Hematopoietic multipotent progenitor cell treated with erythropoietin and hydrocortisone succinate and interleukin-3 and kit ligand, for 17 days (in vitro differentiated cells): Measurements from ENCODE around the gene CDK17.
"Not testable (repeated sequence)": the region's sequence is repeated elsewhere in the genome, so short reads cannot be mapped to it uniquely, and the experiment has no call there.

Experiments used
- DNase-seq: peaks from one replicate; pipeline ENCODE4 v3.0.0-alpha.2; 2015; ENCODE audit warnings: low spot score

Gene CDK17

DNA sequence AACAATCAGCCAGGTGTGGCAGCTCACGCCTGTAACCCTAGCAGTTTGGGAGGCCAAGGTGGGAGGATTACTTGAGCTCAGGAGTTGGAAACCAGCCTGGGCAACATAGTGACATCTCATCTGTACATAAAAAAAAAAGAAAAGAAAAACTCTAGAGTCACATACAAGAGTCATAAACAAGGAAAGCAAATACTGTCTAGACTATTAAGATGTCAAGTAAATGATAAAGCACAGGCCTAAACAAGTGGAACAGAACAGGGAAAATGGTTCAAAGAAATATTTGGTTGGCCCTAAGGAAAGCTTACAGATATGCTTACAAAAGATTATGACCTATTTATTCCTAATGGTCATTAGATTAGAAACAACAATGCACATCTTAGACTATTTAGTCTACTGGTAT lies 12.3 kb downstream of the CDK17 start:
- no peak for DNase-seq

DNA sequence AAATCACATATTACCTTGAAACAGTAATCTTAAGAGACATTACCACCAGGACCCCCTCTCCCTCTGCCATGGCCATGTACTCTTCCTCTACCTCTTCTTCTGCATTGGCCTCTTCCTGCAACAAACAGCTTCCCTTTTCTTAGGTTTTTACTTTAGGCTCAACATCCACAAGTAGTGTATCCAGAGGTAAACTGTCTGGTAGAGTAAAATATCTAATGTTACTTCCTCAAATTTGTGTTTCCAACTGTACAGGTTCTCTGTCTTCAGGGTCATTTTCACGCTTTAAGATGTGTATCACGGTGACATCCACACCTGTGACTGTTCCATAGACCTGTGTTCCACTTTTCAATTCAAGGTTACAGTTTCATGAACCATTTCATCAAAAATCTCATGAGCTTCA lies 13.4 kb downstream of the CDK17 start:
- DNase-seq, result no peak

GRCh38 chr12:96383991-96384390 lies 16.2 kb downstream of the CDK17 start:
- DNase-seq, result no peak

- no peak for DNase-seq
Measured at GRCh38 chr12:96383371-96383770, 16.9 kb downstream of the CDK17 start.

DNA sequence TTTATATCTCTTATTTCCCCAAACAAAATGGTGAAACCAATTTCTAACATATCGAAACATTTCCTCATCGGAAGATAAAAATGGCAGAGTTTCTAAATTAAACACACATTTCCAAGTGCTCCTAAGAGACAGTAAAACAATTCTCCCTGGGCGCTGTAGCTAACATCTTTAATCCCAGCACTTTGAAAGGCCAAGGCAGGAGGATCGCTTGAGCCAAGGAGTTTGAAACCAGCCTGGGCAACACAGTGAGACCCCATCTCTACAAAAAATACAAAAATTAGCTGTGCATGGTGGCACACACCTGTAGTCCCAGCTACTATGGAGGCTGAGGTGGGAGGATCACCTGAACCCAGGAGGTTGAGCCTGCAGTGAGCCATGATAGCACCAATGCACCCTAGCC lies 20.5 kb downstream of the CDK17 start:
- DNase-seq, result not testable (repeated sequence)

- DNase-seq, result no peak
Measured at GRCh38 chr12:96378319-96378718, 21.9 kb downstream of the CDK17 start.

GRCh38 chr12:96376865-96377264 lies 23.4 kb downstream of the CDK17 start:
- no peak for DNase-seq

DNA sequence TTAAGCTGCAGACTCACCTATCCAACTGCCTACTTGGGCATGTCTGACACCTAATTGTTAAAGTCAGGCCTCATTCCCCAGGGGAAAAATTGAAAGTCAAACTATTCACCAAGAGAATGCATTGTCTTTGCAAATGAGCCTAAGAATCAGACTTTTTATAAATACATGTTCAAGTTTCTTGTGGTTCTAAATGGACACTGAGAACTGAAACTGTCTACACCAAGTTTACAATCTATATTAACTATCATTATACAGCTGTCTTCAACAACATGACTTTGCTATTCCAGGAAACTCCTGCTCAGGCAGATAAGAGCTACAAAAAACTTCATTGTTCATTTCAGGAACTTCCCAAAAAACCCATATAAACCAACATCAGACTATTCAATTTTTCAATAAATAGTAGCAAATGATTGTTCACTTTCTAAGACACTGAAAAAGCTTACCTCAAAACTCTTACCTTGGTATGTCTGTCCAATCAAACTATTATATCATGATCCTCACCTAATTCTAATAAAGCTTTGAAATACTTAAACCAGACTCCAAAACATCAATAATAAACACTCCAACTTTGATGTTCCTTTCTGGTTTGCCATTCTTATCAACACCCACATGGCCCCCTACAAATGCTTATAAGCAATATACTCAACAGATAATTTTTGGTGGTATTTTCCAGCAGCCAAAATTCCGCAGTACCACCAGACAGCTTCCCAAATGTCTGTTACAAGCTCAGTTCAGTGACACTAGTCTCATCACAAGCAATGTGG lies 24.2 kb downstream of the CDK17 start:
- peak; percentile 65 for DNase-seq

DNA sequence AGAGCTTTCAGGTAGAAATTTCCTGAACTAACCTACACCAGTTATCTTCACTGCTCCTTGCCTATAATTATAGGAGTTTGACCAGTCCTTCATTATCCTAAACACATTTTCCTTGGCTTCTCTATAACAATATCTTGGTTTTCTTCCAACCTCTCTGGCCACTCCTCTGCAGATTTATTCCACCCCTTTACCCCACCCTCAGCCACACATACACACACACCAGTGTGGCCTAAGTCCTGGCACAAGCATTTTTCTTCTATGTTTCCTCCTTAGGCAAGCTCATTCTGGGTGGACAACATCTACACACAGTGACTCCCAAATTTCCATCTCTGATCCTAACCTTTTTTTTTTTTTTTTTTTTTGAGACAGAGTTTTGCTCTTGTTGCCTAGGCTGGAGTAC lies 25.1 kb downstream of the CDK17 start:
- DNase-seq, result peak; percentile 45

GRCh38 chr12:96371790-96372699 lies 28.2 kb downstream of the CDK17 start:
- no peak for DNase-seq

DNA sequence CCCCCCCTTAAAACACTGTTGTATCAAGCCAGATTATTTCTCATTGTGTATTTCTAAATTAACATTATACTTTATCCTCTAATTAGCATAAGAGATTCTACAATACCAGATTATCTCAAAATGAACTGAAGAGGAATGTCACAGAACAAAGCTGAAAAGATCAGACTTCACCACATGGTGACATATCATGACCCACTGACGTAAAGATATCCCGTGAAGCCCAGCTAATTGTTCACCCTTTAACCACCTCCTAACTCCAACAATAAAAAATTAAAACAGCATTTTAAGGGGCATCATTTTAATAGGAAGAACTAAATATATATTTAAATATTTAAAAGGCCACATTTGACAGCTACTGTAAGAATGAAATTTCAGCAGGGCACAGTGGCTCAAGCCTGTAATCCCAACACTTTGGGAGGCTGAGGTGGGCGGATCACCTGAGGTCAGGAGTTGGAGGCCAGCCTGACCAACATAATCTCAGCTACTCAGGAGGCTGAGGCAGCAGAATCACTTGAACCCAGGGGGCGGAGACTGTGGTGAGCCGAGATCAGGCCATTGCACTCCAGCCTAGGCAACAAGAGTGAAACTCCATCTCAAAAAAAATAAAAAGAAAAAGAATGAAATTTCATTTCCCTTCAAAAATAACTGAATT lies 29.0 kb downstream of the CDK17 start:
- peak; percentile 85 for DNase-seq

- DNase-seq, result no peak
Measured at GRCh38 chr12:96368687-96369086, 31.6 kb downstream of the CDK17 start.

- DNase-seq, result no peak
Measured at GRCh38 chr12:96368233-96368632, 32.0 kb downstream of the CDK17 start.

DNA sequence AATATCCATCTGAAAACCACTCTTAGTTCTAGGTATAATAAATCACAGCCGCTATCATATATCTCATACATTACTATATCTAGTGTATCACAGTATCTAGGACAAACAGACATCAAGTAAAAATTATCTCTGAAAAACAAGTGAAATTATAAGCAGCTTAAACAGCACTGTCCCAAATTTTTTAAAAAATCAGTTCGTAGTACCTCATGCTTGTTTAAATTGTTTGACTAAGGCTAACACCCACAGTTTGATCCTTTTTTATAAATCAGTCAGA lies 33.9 kb downstream of the CDK17 start:
- no peak for DNase-seq

DNA sequence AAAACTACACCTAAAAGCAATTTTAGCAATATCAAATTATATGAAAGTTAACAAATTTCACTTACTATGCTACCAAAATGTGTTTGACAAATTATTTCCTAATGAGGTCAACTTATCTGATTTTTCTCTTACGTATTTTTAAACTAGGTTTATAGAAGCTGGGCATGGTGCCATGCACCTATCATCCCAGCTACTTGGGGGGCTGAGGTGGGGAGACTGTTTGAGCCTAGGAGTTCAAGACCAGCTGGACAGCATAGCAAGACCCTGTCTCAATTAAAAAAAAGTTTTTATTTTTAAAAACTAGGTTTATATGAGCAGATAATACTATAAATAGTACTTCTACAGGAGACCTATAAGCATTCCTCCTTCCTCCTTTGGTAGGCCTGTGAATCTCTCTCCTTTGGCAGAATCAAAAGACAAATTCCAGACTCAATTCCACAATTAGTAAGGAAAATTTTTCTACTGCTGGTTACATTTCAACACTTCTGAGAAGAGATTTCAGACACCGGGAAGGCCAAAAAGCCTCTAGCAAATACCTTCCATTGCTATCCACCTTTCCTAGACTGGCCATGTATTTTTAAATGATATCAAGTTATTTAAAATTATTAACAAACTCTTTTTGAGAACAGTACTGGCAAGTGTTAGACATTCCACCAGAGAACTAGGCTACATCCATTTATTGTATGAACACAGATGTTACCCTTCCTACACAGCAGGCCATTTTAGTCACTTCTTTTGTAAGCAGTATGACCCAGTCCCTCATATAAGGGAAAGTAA lies 34.4 kb downstream of the CDK17 start:
- DNase-seq, result no peak

- no peak for DNase-seq
Measured at GRCh38 chr12:96364092-96364700, 36.0 kb downstream of the CDK17 start.

DNA sequence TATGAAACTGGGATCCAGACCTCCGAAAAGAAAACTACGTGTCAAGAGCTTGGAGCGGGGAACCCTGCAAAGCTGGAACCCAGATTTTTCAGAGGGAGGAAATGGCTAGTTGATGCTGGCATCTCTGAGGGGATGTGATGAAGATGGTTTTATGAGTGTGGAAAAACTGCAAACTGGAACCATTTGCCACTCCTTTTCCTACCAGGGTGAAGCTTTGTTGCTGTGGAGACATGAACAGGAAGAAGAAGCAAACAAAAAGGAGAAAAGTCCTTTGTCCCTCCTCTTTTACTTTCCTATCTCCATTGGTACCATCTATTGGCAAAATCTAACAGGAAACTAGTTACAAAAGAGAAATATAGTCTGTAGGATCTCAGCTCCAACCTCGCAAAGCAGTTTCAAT lies 39.2 kb downstream of the CDK17 start:
- no peak for DNase-seq

GRCh38 chr12:96360550-96360949 lies 39.7 kb downstream of the CDK17 start:
- no peak for DNase-seq

GRCh38 chr12:96359328-96359727 lies 40.9 kb downstream of the CDK17 start:
- DNase-seq, result no peak

DNA sequence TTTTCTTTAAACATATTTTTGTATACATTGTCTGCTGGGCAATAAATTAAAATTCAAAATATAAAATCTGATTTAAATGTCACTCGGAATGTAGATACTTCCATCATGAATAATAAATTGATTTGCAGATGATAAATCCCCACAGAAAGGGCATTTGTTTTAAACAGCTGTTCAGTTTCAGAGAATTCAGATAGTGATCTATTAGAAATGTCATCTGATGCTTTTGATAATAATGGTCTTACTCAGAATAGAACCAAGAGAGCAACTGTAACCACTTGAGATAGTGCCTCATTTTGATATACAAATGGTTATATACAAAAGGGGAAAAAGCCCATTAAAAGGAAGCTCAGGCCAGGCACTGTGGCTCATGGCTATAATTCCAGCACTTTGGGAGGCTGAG lies 43.4 kb downstream of the CDK17 start:
- DNase-seq, result no peak

DNA sequence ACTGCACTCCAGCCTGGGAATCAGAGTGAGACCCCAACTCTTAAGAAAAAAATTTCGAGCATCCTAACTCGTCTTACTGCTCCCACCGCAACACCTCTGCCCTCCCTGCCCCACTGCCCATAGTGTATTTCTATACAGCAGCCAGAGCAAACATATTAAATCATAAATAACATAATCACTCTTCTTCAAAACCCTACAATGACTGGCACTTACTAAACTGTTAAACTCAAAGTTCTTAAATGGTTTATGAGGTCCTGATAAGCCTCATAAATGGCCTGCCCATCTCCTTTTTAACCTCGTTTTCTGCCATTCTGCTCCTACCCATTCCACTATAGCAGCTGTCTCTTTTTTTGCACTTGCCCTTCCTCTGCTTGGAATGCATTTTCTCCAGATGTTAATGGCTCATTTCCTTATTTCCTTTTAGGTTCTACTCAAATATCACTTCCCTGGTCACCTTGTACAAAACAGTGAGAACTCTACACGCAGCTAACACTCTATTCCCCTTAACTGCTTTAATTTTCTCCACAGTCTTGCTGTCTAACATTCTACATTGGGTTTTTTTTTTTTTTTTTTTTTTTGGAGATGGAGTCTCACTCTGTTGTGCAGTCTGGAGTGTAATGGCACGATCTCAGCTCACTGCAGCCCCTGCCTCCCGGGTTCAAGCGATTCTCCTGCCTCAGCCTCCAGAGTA lies 45.2 kb downstream of the CDK17 start:
- no peak for DNase-seq
